CD14-positive monocyte (primary cell): ENCODE measurements around the gene DPP8. TPM values are rescaled to one million over a fixed set of nuclear protein-coding genes. Genes with fewer than 3 reads are reported as not detected.

ENCODE experiments used
- DNase-seq, 3 donors: peaks; one replicate each; pipeline ENCODE4 v3.0.0-alpha.2; 2011 to 2022
- H2AFZ ChIP-seq: 2 replicates; pipeline ENCODE4 v1.6.0; 2012; ENCODE audit warnings: mild to moderate bottlenecking, low read depth, low read length, inconsistent platforms; ENCODE audit not compliant: insufficient read depth, poor library complexity, severe bottlenecking
- H3K27ac ChIP-seq, 2 donors: 1 replicate in 1 of 2; 2 replicates in 1 of 2; pipeline ENCODE4 v1.5.1; 2012 to 2013; ENCODE audit warnings: low read length in 2 of 2, control low read depth in 1 of 2, inconsistent platforms in 1 of 2, low read depth in 1 of 2, mild to moderate bottlenecking in 1 of 2
- H3K27me3 ChIP-seq, 2 donors: one replicate each; pipeline versions ENCODE4 v1.6.0 to v1.6.1; 2011 to 2013; ENCODE audit warnings: low read length in 2 of 2; ENCODE audit not compliant: control insufficient read depth in 2 of 2, insufficient read depth in 2 of 2
- H3K36me3 ChIP-seq, 2 donors: replicated peaks in 1 of 2; 1 replicate in 1 of 2; 2 replicates in 1 of 2; pipeline versions ENCODE4 v1.5.1 to v1.6.1; 2012 to 2013; ENCODE audit warnings: low read length in 2 of 2, control low read depth in 1 of 2, inconsistent platforms in 1 of 2, mild to moderate bottlenecking in 1 of 2; ENCODE audit not compliant: insufficient read depth in 2 of 2, control insufficient read depth in 1 of 2
- H3K4me1 ChIP-seq, 2 donors: 1 replicate in 1 of 2; 2 replicates in 1 of 2; pipeline versions ENCODE4 v1.5.1 to v1.6.1; 2012 to 2013; ENCODE audit warnings: low read length in 2 of 2, control low read depth in 1 of 2, inconsistent platforms in 1 of 2, mild to moderate bottlenecking in 1 of 2, moderate library complexity in 1 of 2; ENCODE audit not compliant: insufficient read depth in 2 of 2, control insufficient read depth in 1 of 2
- H3K4me2 ChIP-seq: replicated peaks from 2 replicates; pipeline ENCODE3; 2012; ENCODE audit warnings: low read length, moderate library complexity, mild to moderate bottlenecking; ENCODE audit not compliant: poor library complexity, severe bottlenecking; ENCODE audit errors: extremely low read depth
- H3K4me3 ChIP-seq, 3 experiments: fragments of 200-600 bp in 1 of 3; sonication (generic) in 1 of 3; replicated peaks in 1 of 3; 1 replicate in 2 of 3; 2 replicates in 1 of 3; pipeline ENCODE4 v1.5.1; 2011 to 2013; ENCODE audit warnings: low read length in 3 of 3, mild to moderate bottlenecking in 3 of 3, control low read depth in 2 of 3, low read depth in 2 of 3, inconsistent platforms in 1 of 3, moderate library complexity in 1 of 3
- H3K79me2 ChIP-seq: 2 replicates; pipeline ENCODE4 v1.6.0; 2012; ENCODE audit warnings: mild to moderate bottlenecking, control low read depth, inconsistent platforms, low read length, moderate library complexity; ENCODE audit not compliant: insufficient read depth
- H3K9ac ChIP-seq: 2 replicates; pipeline ENCODE4 v1.6.0; 2017; ENCODE audit warnings: low read length, mild to moderate bottlenecking; ENCODE audit not compliant: insufficient read depth, poor library complexity, severe bottlenecking
- H3K9me3 ChIP-seq, 2 donors: replicated peaks in 1 of 2; 1 replicate in 1 of 2; 2 replicates in 1 of 2; pipeline versions ENCODE4 v1.5.1 to v1.6.1; 2012 to 2013; ENCODE audit warnings: low read length in 2 of 2, control low read depth in 1 of 2; ENCODE audit not compliant: control insufficient read depth in 1 of 2, insufficient read depth in 1 of 2
- H4K20me1 ChIP-seq: 2 replicates; pipeline ENCODE4 v1.6.0; 2012; ENCODE audit warnings: mild to moderate bottlenecking, low read length, control low read depth, moderate library complexity; ENCODE audit not compliant: insufficient read depth
- H3K27ac Mint-ChIP-seq, 7 donors: one replicate each; pipeline ENCODE4 v1.8.0; 2020; ENCODE audit warnings: mild to moderate bottlenecking in 7 of 7, mixed read lengths in 7 of 7, moderate library complexity in 6 of 7, inconsistent platforms in 2 of 7
- H3K27me3 Mint-ChIP-seq, 3 donors: one replicate each; pipeline ENCODE4 v1.8.0; 2021 to 2022; ENCODE audit warnings: low read depth in 3 of 3, mild to moderate bottlenecking in 3 of 3, mixed read lengths in 3 of 3, moderate library complexity in 3 of 3, inconsistent platforms in 1 of 3
- H3K36me3 Mint-ChIP-seq, 2 donors: one replicate each; pipeline ENCODE4 v1.8.0; 2020; ENCODE audit warnings: mixed read lengths in 2 of 2, inconsistent platforms in 1 of 2, mild to moderate bottlenecking in 1 of 2
- H3K4me1 Mint-ChIP-seq: one replicate; pipeline ENCODE4 v1.8.0; 2020; ENCODE audit warnings: mild to moderate bottlenecking, mixed read lengths
- H3K4me3 Mint-ChIP-seq, 2 donors: one replicate each; pipeline ENCODE4 v1.8.0; 2020; ENCODE audit warnings: mild to moderate bottlenecking in 2 of 2, mixed read lengths in 2 of 2, moderate library complexity in 1 of 2
- H3K9me3 Mint-ChIP-seq, 7 donors: one replicate each; pipeline ENCODE4 v1.8.0; 2020 to 2022; ENCODE audit warnings: mixed read lengths in 7 of 7, mild to moderate bottlenecking in 6 of 7, moderate library complexity in 6 of 7, inconsistent platforms in 2 of 7
- WGBS: methylation state at CpG from one replicate; pipeline ENCODE4 v1.1.5; 2013; ENCODE audit warnings: missing lambda C conversion rate; ENCODE audit not compliant: insufficient coverage; 5-methylcytosine and 5-hydroxymethylcytosine counted together
- intact Hi-C, 2 donors: fragments of 100-400 bp; cut with micrococcal nuclease; formaldehyde crosslinking; loops; one replicate each; pipeline versions ENCODE4 v1.15.0 to v1.15.1; 2023
- polyA plus RNA-seq, 3 donors: library from polyadenylated mRNA; depleted of rRNA in 1 of 3; unstranded in 2 of 3; stranded (reverse) in 1 of 3; fragments of 300-500 nt in 2 of 3; fragments of >200 nt in 1 of 3; fragmentation: Illumina TruSeq in 2 of 3; gene quantifications; 1 replicate in 2 of 3; 2 replicates in 1 of 3; pipeline ENCODE4 v1.2.3, GENCODE V29; 2012 to 2021
- TF ChIP-seq, protein P1 (sequence below): fragments of 200-600 bp; IDR thresholded peaks from one replicate; pipeline ENCODE4 v1.8.0; 2022; ENCODE audit warnings: antibody characterized with exemption, mild to moderate bottlenecking

The DPP8 gene
- polyA plus RNA-seq, 3 donors: 18.3 to 48.3 (median 38.7) TPM

DNA sequence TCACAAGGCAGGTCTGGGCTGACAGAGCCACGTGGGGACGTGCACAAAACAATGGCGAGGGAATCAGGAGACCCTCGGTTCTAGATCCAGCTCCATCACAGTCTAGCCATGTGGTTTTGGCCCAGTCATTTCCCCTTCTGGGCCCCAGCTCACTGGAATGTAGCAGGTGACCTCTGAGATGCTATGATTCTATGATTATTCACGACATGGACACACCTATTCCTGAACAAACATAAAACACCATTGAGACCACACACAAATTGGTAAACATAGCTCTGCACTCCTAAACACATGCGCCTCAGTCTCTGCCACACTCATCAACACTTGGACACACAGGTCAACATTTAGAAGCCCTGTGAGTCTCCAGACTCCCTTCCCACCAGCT lies 103.7 kb downstream of the DPP8 start:
- H3K9me3 ChIP-seq: no peaks in the 10 kb centered on the region
- H3K79me2 ChIP-seq: no peaks in the 10 kb centered on the region
- peaks cover 0 to 1% (median 0%) of the 10 kb centered on the region in 7 donors for H3K9me3 Mint-ChIP-seq
- H3K9ac ChIP-seq: no peak overlapping the region
- no peaks in the 10 kb centered on the region for H3K36me3 ChIP-seq
- no peaks in the 10 kb centered on the region for H4K20me1 ChIP-seq
- H2AFZ ChIP-seq: no peak overlapping the region
- no peak overlapping the region for H3K4me3 ChIP-seq
- peaks cover 0 to 4% of the 10 kb centered on the region in 2 donors for H3K4me1 ChIP-seq
- H3K27me3 Mint-ChIP-seq: peaks cover 17 to 34% (median 20%) of the 10 kb centered on the region in 3 donors
- intact Hi-C loops: no loop called here
- DNase-seq: no peak
- H3K4me3 Mint-ChIP-seq: no peak overlapping the region
- WGBS: 89% methylated on average over 5 of the region's 6 CpGs
- no peak overlapping the region for H3K27ac ChIP-seq
- no peak overlapping the region for H3K4me2 ChIP-seq
- H3K27ac Mint-ChIP-seq: no peak overlapping the region
- no peaks in the 10 kb centered on the region for H3K36me3 Mint-ChIP-seq
- TF ChIP-seq, protein P1, sequence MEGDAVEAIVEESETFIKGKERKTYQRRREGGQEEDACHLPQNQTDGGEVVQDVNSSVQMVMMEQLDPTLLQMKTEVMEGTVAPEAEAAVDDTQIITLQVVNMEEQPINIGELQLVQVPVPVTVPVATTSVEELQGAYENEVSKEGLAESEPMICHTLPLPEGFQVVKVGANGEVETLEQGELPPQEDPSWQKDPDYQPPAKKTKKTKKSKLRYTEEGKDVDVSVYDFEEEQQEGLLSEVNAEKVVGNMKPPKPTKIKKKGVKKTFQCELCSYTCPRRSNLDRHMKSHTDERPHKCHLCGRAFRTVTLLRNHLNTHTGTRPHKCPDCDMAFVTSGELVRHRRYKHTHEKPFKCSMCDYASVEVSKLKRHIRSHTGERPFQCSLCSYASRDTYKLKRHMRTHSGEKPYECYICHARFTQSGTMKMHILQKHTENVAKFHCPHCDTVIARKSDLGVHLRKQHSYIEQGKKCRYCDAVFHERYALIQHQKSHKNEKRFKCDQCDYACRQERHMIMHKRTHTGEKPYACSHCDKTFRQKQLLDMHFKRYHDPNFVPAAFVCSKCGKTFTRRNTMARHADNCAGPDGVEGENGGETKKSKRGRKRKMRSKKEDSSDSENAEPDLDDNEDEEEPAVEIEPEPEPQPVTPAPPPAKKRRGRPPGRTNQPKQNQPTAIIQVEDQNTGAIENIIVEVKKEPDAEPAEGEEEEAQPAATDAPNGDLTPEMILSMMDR: no peak
- H3K27me3 ChIP-seq: peaks cover 3 to 14% of the 10 kb centered on the region in 2 donors
- H3K4me1 Mint-ChIP-seq: peaks cover 9% of the 10 kb centered on the region

DNA sequence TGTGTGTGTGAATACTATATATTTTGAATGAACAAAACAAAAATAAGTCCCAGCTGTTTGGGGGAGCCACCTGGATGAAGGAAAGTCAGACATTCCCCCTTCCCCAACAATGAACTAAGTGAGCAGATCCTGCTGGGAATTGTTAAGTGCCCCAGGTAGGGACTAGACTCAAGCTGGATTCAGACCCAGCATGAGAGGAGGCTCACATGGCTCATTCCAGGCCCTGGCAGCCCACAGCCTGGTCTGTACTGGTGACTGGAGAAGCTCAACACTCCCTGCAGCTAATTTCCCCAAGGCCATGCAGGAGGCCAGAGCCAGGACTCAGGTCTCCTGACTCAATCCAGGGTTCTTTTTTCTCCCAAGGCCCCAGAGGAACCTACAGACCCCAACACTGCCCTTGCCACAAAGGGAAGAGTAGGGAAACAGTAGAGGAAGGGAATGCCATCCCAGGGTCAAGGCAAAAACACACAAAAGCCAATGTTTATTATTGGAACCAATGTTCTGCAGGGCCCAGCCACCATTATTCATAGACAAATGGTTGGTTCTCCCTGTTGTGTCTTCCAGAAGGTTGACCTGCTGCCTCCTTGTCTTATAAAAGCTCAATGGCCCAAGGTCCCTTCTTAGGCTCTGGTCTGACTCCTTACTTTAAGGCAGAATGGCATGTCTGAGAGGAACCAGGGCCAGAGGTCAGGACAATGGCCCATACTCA lies 104.3 kb downstream of the DPP8 start:
- H3K9me3 Mint-ChIP-seq: no peaks in the 10 kb centered on the region
- no peak overlapping the region for H3K4me3 Mint-ChIP-seq
- Histone ChIP-seq H3K9me3 (no peaks in the 10 kb centered on the region), H2AFZ (no peak overlapping the region), H4K20me1 (no peaks in the 10 kb centered on the region), H3K36me3 (no peaks in the 10 kb centered on the region), H3K4me2 (no peak overlapping the region), H3K4me3 (no peak overlapping the region), H3K4me1 (peaks cover 0 to 4% of the 10 kb centered on the region in 2 donors), H3K27me3 (peaks cover 3 to 9% of the 10 kb centered on the region in 2 donors), H3K27ac (no peak overlapping the region), H3K9ac (no peak overlapping the region), H3K79me2 (no peaks in the 10 kb centered on the region)
- TF ChIP-seq, protein P1: no peak
- H3K27me3 Mint-ChIP-seq: peaks cover 15 to 30% (median 20%) of the 10 kb centered on the region in 3 donors
- no peaks in the 10 kb centered on the region for H3K36me3 Mint-ChIP-seq
- intact Hi-C loops: no loop called here
- DNase-seq: no peak
- peaks cover 9% of the 10 kb centered on the region for H3K4me1 Mint-ChIP-seq
- no peak overlapping the region for H3K27ac Mint-ChIP-seq
